ENCODE data around the gene DENND4B. TPM values are rescaled to one million over a fixed set of nuclear protein-coding genes. Genes with fewer than 3 reads are reported as not detected.

The DENND4B gene
- total RNA-seq, 1 donor from 2014 or later, result 42.5 TPM

- no peak overlapping the region for H3K4me3 ChIP-seq (ENCODE audit: low read depth, low read length)
- no peak for DNase-seq (ENCODE audit: low read depth)
- TF ChIP-seq CTCF (conservative IDR thresholded peaks at IDR 0.05; ENCODE audit: low read depth, low read length), result no peak
Observed at GRCh38 chr1:153939476-153939875, 7.0 kb downstream of the DENND4B start.

DNA sequence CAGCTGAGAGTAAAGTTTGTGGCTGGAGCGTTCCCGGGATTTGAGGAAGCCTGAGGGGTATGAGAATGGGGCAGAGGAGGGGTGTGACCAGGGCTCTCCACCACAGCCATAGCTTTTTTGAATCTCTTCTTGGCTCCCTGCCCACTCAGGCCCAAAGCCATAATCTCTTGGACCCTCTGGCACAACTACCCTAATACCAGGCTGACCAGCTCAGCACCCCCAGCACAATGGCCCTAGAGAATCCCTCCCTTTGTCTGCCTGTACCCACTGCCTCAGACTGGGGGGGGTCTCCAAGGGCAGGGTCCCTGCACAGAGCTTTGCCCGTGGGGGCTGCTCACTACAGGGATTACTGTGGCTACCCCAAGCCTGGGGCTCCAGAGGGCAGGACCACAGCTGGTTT is 7.5 kb downstream of the DENND4B start:
- TF ChIP-seq CTCF (conservative IDR thresholded peaks at IDR 0.05; ENCODE audit: low read depth, low read length), result no peak
- DNase-seq (ENCODE audit: low read depth), result no peak
- no peak overlapping the region for H3K4me3 ChIP-seq (ENCODE audit: low read depth, low read length)

DNA sequence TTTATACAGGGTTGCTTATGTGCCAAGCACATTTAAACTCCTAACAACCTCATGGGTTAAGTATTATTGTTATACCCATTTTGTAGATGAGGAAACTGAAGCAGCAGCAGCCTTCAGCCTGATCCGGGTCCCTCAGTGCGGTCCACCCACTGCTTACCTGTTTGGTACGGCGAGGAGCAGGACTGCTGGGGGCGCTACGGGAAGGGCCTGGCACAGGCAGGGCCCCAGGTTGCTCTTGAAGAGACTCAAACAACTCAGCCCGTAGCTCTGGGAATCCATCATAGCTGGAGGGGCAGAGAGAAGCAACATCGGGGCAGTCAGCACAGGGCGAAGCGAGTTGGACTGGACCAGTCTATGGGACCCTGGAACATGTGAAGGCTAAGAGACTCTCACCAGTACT is 9.2 kb downstream of the DENND4B start:
- no peak for DNase-seq (ENCODE audit: low read depth)
- no peak for TF ChIP-seq CTCF (conservative IDR thresholded peaks at IDR 0.05; ENCODE audit: low read depth, low read length)

GRCh38 chr1:153936011-153936802 is 10.3 kb downstream of the DENND4B start:
- TF ChIP-seq CTCF (conservative IDR thresholded peaks at IDR 0.05; ENCODE audit: low read depth, low read length), result no peak
- DNase-seq (ENCODE audit: low read depth), result no peak
- H3K4me3 ChIP-seq (ENCODE audit: low read depth, low read length), result no peak overlapping the region

More for the DNA sequence above, 9.2 kb downstream of the DENND4B start:
- no peak overlapping the region for H3K4me3 ChIP-seq (ENCODE audit: low read depth, low read length)

GRCh38 chr1:153934746-153935145 is 11.8 kb downstream of the DENND4B start:
- no peak for DNase-seq (ENCODE audit: low read depth)
- H3K4me3 ChIP-seq (ENCODE audit: low read depth, low read length), result no peak overlapping the region
- no peak for TF ChIP-seq CTCF (conservative IDR thresholded peaks at IDR 0.05; ENCODE audit: low read depth, low read length)

DNA sequence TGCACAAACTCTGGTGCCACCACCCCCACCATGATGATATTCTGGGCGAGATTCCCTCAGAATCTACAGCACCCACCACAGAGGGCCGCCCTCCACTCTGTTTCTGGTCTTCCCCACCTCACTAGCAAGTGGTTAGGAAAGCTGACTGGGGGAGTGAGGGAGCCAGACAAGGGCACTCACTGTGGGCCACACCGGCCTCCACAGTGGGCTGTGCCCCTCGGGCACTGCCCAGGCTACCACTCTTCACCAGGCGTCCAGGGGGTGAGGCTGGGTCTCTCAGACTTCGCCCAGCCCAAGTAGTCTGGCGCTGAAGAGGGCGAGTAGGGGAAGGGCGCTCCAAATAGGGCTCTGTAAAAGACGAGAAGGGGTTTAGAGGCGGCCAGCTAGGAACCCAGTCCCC is 12.6 kb downstream of the DENND4B start:
- DNase-seq (ENCODE audit: low read depth), result no peak
- TF ChIP-seq CTCF (conservative IDR thresholded peaks at IDR 0.05; ENCODE audit: low read depth, low read length), result no peak
- no peak overlapping the region for H3K4me3 ChIP-seq (ENCODE audit: low read depth, low read length)

DNA sequence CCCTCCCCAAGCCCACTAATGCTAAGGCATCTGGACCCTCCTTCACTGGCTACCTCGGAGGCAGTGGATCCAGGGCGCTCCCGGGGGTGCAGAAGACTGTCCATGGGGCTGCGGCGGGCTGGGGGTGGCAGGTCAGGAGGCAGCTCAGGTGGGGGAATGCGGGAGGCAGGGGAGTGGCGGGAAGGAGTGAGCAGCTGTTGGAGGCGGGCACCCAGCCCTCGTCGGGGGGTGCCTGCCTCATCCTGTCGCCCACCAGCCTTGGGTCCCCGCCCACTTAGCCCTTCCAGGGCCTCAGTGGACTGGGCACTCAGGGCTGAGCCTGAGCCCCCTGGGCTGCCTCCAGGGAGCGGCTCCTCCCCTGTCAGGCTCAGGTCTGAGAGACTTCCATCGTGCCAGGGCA is 13.1 kb downstream of the DENND4B start:
- no peak for DNase-seq (ENCODE audit: low read depth)
- no peak overlapping the region for H3K4me3 ChIP-seq (ENCODE audit: low read depth, low read length)
- TF ChIP-seq CTCF (conservative IDR thresholded peaks at IDR 0.05; ENCODE audit: low read depth, low read length), result no peak

Measured in epithelial cell of proximal tubule (primary cell).